ENCODE measurements around the gene HDGFL1. TPM values are rescaled to one million over a fixed set of nuclear protein-coding genes. Genes with fewer than 3 reads are reported as not detected.

Gene HDGFL1
- total RNA-seq, 1 experiment from 2014 or later: not detected

DNA sequence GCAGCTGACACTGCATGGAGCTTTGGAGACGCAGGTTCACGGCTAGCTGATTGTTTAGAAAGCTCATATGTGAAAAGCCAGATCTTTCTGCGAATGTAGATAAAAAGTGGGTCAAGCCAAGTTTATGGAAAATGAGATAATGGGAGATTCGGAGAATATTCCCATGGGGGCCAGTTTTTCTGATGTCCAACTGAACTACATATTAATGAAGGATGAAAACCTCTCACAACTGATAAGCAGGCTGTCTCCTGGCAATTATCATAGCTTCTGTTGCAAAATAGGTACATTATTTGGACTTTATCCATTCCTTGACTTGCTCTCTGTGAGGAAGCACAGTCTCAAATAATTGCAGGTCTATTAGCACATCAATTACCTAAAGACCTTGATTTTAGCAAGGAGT, 21.1 kb downstream of the HDGFL1 start:
- DNase-seq (ENCODE audit: low spot score): no peak

DNA sequence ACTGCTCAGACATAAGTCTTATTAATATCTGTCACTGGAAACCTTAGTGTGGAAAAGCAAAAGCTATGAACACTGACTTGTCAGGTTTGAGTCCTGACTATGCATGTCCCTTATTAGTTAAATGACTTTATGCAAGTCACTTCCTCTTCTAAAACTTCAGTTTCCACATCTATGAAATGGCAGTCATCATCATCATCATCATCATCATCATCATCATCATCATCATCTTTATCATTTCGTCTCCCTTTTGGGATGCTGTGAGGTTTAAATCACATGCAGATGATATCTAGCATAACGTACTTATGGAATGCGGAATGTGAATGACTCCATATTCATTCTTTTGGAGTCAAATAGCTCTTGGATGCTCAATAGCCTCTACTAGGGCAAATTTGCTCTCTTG, 24.5 kb downstream of the HDGFL1 start:
- no peak for DNase-seq (ENCODE audit: low spot score)

DNA sequence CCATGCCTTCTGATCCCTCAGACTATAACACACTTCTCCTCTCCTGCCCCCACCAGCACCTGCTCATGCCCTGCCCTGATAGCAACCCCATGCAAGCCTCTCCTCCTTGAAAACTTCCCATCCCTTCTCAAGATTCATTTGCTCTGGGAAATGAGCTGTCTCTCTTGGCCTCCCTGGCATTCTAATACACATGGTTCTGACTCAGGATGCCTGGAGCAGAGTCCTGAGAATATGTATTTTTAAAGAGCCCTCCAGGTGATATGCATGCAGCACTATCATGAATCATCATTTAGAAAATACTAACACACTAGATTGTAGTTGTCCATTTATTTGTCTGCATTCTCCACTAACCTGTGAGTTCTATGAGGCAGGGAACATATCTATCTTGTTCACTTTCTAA, 26.6 kb downstream of the HDGFL1 start:
- no peak for DNase-seq (ENCODE audit: low spot score)

DNA sequence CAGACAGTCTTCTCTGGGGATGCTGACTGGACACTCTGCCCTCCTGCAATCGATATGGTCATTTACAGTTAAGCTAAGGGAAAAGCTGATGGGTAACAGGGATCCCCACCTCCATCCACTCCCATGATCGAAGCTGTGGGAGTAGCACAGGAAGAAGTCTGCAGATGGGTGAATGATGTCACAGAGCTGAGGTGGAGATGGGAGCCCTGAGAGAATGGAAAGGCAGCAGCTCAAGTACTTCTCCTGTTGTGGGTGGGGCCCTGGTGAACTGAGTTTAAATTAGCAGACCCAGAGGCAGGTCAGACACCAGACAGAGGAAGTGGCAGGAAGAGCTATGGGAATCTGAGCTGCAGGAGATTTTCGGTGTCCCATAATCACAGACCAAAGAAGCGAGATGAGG, 29.0 kb downstream of the HDGFL1 start:
- DNase-seq (ENCODE audit: low spot score): peak; percentile 21

GRCh38 chr6:22600059-22600458, 30.7 kb downstream of the HDGFL1 start:
- DNase-seq (ENCODE audit: low spot score): no peak

DNA sequence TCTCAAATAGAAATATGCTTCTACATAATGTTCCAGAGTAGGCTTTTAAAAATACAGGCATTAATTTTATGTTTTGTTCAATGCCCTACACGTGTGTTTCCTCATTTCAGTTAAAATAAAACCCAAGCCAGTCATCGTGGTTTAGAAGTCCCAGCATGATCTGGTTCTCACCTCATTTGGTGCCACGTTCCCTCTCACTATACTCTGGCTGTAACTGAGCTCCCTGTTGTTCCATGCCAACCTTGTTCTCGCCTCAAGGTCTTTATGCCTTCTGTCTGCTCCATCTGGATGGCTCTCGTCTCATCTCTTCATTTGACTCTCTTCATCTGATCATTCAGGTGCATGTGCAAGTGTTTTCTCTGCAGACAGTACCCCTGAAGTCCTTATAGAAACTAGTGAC, 32.6 kb downstream of the HDGFL1 start:
- no peak for DNase-seq (ENCODE audit: low spot score)

GRCh38 chr6:22605736-22606135, 36.4 kb downstream of the HDGFL1 start:
- no peak for DNase-seq (ENCODE audit: low spot score)

GRCh38 chr6:22610127-22610526, 40.8 kb downstream of the HDGFL1 start:
- DNase-seq (ENCODE audit: low spot score): no peak

DNA sequence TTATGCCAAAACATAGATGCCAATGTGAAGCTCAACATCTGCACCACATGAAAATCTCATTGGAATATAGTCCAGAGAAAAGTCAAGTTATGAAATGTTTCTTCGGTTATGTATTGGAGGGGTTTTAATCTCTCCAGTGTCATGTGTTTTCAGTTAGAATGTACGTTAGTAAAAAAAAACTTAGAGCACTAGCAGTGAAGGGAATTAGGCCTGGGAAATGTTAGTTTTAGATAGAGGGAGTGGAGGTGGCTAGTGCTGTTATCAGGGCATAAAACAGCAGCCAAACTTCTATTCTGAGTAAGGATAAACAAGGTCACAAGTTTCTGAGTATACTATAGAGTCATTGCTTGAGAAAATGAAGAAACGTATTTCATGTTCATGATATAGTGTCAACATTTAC, 42.9 kb downstream of the HDGFL1 start:
- no peak for DNase-seq (ENCODE audit: low spot score)

DNA sequence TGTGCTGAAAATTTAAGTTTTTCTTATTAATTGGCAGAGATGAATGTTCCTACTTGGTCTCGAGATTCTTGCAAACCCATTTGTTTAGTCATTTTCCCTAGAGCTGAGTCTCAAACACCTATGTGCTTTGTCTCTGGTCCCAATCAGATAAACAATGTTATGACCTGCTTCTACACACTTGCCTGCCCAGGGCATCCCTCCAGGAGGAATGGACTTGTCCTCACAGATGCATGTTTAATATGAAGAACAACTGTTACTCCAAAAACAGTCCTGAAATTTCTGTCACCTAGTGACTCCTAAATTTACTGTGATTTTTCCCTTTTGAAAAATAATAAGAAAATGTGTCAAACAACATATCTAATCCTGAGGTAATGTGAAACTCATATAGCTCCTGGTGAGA, 43.7 kb downstream of the HDGFL1 start:
- no peak for DNase-seq (ENCODE audit: low spot score)

DNA sequence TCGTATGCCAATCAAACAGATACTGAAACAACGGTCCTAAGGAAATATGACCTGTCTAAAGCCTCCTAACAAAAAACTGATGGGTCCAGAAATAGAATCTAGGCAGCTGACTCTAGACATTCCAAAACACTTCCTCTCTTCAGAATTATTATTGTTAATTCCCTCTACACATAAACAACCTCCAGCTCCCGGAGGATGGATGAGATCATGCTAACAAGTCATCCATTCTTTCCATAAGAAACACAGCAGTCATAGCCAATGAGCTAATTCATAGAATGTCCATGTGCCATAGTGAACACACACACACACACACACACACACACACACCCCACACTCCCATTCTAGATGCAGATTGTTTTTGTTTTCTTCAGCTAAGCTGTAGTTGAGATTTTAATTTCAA, 44.3 kb downstream of the HDGFL1 start:
- peak; percentile 23 for DNase-seq (ENCODE audit: low spot score)

DNA sequence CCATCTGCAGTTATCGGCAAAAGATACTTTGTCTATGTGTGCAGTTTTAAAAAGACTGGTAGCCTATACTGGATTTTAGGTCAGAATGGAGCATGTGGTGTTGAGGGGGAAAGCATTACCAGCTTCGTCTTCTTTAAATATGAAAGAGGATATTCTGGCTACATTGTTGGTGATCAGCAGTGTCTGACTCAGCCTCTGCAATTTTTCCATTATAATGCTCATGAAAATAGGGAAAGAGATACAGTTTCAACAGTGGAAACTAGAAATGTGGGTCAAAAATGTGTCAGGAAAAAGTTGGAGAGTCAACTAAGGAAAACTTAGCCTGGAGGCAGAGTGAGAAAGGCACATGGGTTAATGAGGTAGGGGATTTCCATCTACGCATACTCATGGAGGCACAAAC, 45.2 kb downstream of the HDGFL1 start:
- DNase-seq (ENCODE audit: low spot score): no peak

DNA sequence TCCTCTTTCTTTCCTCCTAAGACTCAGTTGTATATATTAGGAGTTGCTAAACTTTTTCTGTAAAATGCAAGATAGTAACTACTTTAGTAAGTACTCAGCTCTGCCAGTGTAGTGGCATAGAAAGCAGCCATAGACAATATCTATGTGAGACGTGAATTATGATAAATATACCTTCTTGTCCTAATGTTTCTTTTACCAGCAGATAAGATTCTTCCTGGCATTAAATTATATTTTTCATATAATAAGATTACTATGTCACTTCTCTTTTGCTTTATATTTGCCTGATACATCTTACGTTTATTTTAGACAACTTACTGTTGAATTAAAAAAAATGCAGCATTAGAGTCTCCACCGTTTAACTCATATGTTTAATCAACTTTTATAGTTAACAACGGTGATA, 51.7 kb downstream of the HDGFL1 start:
- DNase-seq (ENCODE audit: low spot score): no peak
